Colonic mucosa (tissue), 4 donors: ENCODE measurements around the gene MS4A18. TPM values are rescaled to one million over a fixed set of nuclear protein-coding genes. Genes with fewer than 3 reads are reported as not detected.

Experiments used
- DNase-seq: peaks from one replicate; pipeline ENCODE4 v3.0.0-alpha.2; 2020
- H3K27ac ChIP-seq: fragments of 200-600 bp; one replicate; pipeline ENCODE4 v1.8.0; 2021
- H3K27me3 ChIP-seq: fragments of 200-600 bp; one replicate; pipeline ENCODE4 v1.8.0; 2021
- H3K36me3 ChIP-seq: fragments of 200-600 bp; one replicate; pipeline ENCODE4 v1.8.0; 2021
- H3K4me1 ChIP-seq: fragments of 200-600 bp; one replicate; pipeline ENCODE4 v1.8.0; 2021; ENCODE audit warnings: mild to moderate bottlenecking
- H3K4me3 ChIP-seq: fragments of 200-600 bp; one replicate; pipeline ENCODE4 v1.8.0; 2021
- H3K9ac ChIP-seq, 2 donors: one replicate each; pipeline ENCODE4 v1.7.0; 2013; ENCODE audit warnings: control low read depth in 2 of 2, low read depth in 2 of 2, low read length in 2 of 2
- H3K9me3 ChIP-seq: fragments of 200-600 bp; one replicate; pipeline ENCODE4 v1.8.0; 2021
- CTCF ChIP-seq: fragments of 200-600 bp; IDR thresholded peaks from one replicate; pipeline ENCODE4 v1.8.0; 2022; ENCODE audit warnings: antibody characterized with exemption, mild to moderate bottlenecking
- intact Hi-C: fragments of 100-400 bp; cut with DNase I; formaldehyde crosslinking; loops from one replicate; pipeline ENCODE4 v1.14.1; 2022
- total RNA-seq, 2 donors: library from RNA; stranded (reverse); fragmentation: NEBNext Ultra II Directional in 1 of 2; extraction: Animal tissue kit (Norgen Biotek cat#: 25700) in 1 of 2; gene quantifications; one replicate each; pipeline ENCODE4 v1.2.1, GENCODE V29; 2021
- donor health status: healthy.
- donor health status: DM: no; HTN: no; CAD: no.
- donor health status: DM: no; HTN: no; CAD: no.

The MS4A18 gene
- total RNA-seq, 2 donors from 2014 or later, result not detected

DNA sequence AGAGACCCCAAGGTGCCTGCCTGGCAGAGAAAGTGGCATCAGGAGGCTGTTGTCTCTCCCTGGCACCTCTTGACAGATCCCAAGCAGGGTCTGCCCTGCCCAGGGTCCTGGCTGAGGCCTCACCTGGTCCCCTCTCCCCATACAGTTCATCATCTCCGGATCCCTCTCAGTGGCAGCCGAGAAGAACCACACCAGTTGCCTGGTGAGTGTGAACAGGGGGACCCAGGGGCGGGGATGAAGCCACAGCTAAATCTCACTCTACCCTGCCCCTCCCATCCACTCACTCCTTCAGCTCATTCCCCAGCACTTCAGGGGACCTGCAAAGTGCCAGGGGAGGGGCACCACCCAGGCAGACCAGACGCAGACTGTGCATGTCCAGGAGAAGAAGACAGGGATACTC is 46.6 kb downstream of the MS4A18 start:
- intact Hi-C loops, result no loop called here
- Histone ChIP-seq H3K36me3 (no peaks in the 10 kb centered on the region), H3K27me3 (no peaks in the 10 kb centered on the region), H3K4me1 (no peaks in the 10 kb centered on the region), H3K27ac (no peak overlapping the region), H3K4me3 (no peak overlapping the region), H3K9me3 (no peaks in the 10 kb centered on the region), H3K9ac (no peak overlapping the region)
- TF ChIP-seq CTCF, result no peak
- no peak for DNase-seq

DNA sequence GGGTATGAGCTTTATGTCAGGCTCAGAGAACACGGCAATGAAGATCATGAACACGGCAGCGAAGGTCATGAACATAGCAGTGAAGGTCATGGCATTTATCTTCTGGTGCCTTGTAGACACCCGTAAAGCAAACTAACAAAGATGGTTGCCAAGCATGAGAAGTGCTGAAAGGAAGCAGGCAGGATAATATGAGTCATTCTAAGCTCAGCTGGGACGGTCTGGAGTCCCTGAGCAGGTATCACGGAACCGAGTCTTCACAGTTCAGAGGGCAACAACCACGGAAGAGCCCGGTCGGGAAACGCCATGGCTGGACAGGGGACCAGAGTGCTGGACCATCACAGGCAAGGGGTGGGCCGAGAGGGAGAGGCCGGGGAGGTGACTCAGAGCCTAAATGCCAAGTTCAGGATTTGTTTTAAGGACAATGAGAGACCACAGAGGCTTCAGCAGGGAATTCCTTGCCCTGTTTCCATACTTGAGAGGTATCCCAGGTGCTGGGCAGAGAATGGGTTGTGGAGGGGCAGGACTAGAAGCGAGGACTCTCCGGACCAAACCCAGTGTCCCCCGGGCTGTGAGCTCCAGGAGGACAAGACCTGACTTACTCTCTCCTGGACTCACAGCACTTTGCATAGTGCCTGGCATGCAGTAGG is 47.5 kb downstream of the MS4A18 start:
- intact Hi-C loops, result no loop called here
- no peaks in the 10 kb centered on the region for H3K36me3 ChIP-seq
- H3K4me3 ChIP-seq, result no peak overlapping the region
- no peaks in the 10 kb centered on the region for H3K4me1 ChIP-seq
- no peaks in the 10 kb centered on the region for H3K9me3 ChIP-seq
- no peak overlapping the region for H3K9ac ChIP-seq
- no peaks in the 10 kb centered on the region for H3K27me3 ChIP-seq
- no peak for TF ChIP-seq CTCF
- no peak overlapping the region for H3K27ac ChIP-seq
- DNase-seq, result no peak

- no peaks in the 10 kb centered on the region for H3K27me3 ChIP-seq
- no peak overlapping the region for H3K4me3 ChIP-seq
- no peak overlapping the region for H3K27ac ChIP-seq
- H3K36me3 ChIP-seq, result no peaks in the 10 kb centered on the region
- H3K9ac ChIP-seq, result no peak overlapping the region
- no peak for DNase-seq
- H3K4me1 ChIP-seq, result no peaks in the 10 kb centered on the region
- no peaks in the 10 kb centered on the region for H3K9me3 ChIP-seq
- TF ChIP-seq CTCF, result no peak
- intact Hi-C loops, result no loop called here
These were observed 48.1 kb downstream of the MS4A18 start for GRCh38 chr11:60772666-60773065.

DNA sequence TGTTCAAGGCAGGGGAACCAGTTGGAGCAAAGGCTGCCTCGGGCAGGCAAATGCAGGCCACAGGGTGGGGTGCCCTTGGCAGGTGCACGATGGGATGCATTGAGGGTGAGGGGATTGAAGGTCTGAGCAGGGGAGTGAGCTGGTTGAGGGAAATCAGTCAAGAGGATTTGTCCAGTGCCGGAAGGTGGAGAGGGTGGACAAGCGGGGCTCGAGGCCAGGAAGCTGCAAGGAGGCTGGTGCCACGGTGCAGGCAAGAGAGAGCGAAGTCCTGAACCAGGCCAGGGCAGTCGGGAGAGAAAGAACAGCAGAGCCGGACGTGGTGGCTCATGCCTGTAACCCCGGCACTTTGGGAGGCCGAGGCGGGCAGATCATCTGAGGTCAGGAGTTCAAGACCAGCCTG is 50.2 kb downstream of the MS4A18 start:
- DNase-seq, result no peak
- Histone ChIP-seq H3K27me3 (no peaks in the 10 kb centered on the region), H3K9ac (no peak overlapping the region), H3K27ac (no peak overlapping the region), H3K4me3 (no peak overlapping the region), H3K4me1 (no peaks in the 10 kb centered on the region), H3K36me3 (no peaks in the 10 kb centered on the region), H3K9me3 (no peaks in the 10 kb centered on the region)
- intact Hi-C loops, result loop anchor here (5.0 kb wide), 1 partner anchor 123 kb away; no protein-coding TSS in a partner anchor
- no peak for TF ChIP-seq CTCF

DNA sequence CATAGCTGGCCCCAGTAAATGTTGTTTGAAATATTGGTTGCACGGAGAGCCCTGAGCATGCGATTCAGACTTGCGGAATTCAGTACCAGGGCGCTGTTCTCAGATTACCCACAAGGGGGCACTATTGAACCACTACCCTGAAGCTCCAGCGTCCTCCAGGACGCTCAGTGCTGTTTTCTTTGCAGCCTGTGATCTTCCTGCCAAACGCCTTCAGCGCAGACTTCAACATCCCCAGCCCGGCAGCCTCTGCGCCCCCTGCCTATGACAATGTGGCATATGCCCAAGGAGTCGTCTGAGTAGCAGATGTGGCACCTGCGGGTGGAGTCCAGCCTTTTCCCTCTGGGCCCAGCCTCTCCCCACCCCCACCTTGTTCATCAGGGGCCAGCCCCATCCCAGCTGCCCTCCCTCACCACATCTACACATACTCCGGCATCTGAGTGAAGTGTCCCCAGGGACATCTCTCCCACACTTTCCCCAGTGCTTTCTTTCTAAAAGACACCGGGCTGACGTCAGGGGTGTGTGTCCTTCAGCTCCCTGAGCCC is 51.0 kb downstream of the MS4A18 start:
- no peaks in the 10 kb centered on the region for H3K9me3 ChIP-seq
- H3K27me3 ChIP-seq, result no peaks in the 10 kb centered on the region
- TF ChIP-seq CTCF, result peak; percentile 97
- H3K4me3 ChIP-seq, result no peak overlapping the region
- DNase-seq, result peak; percentile 84
- intact Hi-C loops, result loop anchor here (5.0 kb wide), 1 partner anchor 122 kb away; no protein-coding TSS in a partner anchor
- H3K4me1 ChIP-seq, result no peaks in the 10 kb centered on the region
- peak overlapping the region in 1 of 2 donors; percentile 30 for H3K9ac ChIP-seq
- H3K27ac ChIP-seq, result no peak overlapping the region
- H3K36me3 ChIP-seq, result no peaks in the 10 kb centered on the region
